AG10803 (cell line): Measurements from ENCODE around the gene SERPINH1.

ENCODE experiments used
- DNase-seq: peaks from one replicate; pipeline ENCODE4 v3.0.0; 2010; ENCODE audit warnings: low read depth
- H3K4me3 ChIP-seq: 2 replicates; pipeline ENCODE4 v1.5.1; 2011; ENCODE audit warnings: mild to moderate bottlenecking, low read length, control low read depth
- TF ChIP-seq, protein P1 (sequence below): conservative IDR thresholded peaks from 2 replicates; pipeline ENCODE4 v1.5.1; 2011; ENCODE audit warnings: mild to moderate bottlenecking, low read length, control low read depth, inconsistent platforms

Gene SERPINH1

DNA sequence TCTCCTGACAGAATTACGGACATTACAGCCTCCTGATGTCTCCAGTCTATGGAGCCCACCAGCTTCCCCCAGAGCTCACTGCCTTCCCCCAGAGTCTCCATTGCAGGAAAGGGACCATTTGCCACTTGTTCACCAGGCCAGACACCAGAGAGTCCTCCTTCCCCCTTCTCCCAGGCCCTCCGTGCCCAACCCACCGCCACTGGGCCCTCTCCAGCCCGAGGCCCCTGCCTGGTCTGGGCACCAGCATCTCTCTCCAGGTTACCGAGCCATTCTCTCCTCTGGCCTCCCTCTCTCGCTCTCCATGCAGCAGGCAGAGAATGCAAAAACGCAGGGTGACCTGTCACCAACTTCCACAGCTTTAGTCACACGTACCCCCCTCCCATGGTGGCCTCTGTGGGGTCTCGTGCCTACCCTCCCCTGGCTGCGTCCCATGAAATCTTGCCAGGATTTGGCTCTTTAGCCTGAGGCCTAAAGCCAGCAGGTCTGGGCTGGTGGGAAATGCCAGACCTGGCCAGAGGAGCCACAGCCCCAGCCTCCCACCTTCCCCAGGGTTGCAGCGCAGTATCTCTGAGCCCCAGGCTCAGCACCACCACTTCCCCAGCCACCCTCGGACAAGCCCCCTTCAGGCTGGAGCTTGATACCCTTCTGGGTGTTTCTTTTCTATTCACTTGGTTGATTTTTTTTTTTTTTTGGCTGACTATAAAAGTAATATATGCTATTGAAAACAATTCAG lies 6.8 kb upstream of the SERPINH1 start:
- no peak overlapping the region; the same call in 1 of the 2 replicates for H3K4me3 ChIP-seq
- TF ChIP-seq, protein P1, sequence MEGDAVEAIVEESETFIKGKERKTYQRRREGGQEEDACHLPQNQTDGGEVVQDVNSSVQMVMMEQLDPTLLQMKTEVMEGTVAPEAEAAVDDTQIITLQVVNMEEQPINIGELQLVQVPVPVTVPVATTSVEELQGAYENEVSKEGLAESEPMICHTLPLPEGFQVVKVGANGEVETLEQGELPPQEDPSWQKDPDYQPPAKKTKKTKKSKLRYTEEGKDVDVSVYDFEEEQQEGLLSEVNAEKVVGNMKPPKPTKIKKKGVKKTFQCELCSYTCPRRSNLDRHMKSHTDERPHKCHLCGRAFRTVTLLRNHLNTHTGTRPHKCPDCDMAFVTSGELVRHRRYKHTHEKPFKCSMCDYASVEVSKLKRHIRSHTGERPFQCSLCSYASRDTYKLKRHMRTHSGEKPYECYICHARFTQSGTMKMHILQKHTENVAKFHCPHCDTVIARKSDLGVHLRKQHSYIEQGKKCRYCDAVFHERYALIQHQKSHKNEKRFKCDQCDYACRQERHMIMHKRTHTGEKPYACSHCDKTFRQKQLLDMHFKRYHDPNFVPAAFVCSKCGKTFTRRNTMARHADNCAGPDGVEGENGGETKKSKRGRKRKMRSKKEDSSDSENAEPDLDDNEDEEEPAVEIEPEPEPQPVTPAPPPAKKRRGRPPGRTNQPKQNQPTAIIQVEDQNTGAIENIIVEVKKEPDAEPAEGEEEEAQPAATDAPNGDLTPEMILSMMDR: no peak
- DNase-seq: no peak

DNA sequence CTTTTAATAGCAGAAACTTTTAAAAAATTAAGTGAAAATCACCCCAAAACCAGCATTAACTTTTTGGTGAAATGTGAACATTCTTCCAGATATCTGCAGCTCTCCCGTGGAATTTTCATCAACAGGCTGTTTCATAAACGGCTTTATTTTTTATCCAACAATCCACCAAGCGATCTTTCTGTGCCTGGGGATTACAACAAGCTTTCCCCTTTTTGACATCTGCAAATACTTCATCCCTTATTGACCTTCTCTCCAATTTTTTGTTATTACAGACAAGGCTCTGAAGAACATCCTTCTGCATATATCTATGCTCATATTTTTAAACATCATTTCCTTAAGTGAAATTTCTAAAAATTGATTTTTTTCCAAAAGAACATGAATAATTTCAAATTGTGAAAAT lies 5.8 kb upstream of the SERPINH1 start:
- H3K4me3 ChIP-seq: no peak overlapping the region
- TF ChIP-seq, protein P1: no peak
- no peak for DNase-seq

DNA sequence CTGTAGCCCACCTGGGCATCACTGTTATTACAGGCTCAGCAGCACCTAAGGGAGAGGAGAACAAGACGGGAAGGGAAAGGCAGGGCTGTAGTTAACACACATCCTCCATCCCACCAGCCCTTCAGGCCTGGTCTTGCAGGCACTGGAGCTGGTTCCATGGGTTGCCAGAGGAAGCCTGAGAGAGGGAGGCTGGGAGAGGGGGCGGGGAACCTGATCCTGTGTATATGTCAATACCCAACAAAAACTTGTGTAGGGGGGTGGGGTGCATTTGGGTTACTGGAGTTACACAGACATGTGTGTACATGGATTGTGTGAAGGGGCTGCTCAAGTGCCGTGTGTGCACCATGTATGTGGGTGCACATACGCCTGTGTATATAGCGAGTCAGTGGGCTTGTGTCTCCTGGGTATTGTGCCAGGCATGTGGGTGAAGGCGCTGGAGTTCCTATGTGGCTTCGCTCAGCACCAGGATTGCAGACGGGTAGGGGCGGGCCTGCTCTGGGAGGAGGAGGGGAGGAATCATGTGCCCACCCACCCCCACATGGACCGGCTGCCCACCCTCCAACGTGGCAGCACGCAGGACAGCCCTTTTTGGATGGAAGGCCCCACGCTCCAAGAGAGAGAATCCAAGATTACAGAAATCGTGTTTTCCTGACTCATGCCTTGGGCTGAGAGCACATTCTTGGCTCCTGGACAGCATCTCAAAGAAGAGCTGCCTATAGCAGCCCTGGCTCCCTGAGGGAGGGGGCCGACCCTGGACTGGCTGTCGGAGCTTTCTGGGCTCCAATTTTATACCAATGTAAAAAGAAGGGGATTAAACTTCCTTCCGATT lies 4.2 kb upstream of the SERPINH1 start:
- peak; percentile 96 for DNase-seq
- H3K4me3 ChIP-seq: peak overlapping the region; percentile 54
- TF ChIP-seq, protein P1: no peak

DNA sequence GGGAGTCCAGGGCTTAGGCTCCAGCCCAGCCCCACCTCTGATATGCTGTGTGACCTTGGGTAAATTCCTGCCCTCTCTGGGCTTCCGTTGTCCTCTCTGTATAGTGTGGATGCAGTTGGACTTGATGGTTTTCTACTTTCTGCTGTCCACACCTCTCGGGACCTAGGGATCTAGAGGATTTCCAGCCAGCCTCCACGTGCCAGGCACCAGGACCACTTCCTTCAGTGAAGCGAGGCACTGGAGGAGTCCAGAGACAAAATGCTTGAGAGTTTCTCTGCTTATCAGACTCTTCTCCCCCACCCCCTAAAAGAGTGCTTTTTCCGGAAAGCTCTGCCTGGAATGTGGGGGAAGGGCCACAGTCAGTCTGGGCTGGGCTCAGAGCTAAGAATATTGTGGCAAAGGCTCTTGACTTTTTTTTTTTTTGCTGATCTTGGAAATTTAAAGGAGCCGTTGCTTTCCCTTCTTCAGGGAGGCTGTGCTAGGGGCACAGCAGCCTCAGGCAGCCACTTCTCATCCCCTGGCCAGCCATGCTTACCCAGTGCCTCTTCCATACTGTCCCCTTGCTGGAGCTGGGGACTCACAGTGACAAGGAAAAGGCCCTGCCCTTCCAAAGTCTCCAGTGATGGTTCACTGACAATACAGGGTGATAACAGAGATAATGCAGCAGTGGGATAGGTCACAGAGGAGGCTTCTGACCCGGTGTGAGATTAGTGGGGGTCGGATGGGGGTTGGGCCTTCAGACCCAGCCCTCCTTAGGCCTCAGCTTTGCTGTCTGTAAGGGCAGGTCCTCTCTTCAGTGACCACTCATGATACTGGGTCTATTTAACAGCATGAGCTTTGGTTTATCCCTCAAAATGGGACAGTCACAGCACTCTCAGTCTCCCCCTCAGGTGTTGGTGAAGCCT lies 2.9 kb upstream of the SERPINH1 start:
- H3K4me3 ChIP-seq: peak overlapping the region; percentile 54
- TF ChIP-seq, protein P1: no peak
- DNase-seq: peak; percentile 87

DNA sequence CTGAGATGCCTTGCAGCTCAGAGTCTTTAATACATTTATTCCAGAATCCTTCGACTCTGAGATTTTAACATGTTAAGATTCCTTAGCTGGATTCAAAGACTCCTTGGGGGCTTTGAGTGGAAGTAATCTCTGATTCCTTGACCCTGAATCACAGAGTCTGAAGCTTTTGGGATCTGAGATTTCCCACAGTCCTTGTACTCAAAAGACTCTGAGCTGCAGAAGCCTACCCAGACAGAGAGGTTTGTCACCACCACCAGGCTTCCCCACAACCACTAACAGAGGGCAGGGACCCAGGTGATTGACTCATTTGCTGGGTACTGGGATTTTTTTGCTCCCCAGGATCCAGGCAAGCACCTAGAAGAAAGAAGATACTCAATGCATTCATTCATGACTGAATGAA lies 1.4 kb upstream of the SERPINH1 start:
- peak; percentile 68 for DNase-seq
- TF ChIP-seq, protein P1: peak; percentile 11; the same call in 1 of the 2 replicates
- H3K4me3 ChIP-seq: no peak overlapping the region

DNA sequence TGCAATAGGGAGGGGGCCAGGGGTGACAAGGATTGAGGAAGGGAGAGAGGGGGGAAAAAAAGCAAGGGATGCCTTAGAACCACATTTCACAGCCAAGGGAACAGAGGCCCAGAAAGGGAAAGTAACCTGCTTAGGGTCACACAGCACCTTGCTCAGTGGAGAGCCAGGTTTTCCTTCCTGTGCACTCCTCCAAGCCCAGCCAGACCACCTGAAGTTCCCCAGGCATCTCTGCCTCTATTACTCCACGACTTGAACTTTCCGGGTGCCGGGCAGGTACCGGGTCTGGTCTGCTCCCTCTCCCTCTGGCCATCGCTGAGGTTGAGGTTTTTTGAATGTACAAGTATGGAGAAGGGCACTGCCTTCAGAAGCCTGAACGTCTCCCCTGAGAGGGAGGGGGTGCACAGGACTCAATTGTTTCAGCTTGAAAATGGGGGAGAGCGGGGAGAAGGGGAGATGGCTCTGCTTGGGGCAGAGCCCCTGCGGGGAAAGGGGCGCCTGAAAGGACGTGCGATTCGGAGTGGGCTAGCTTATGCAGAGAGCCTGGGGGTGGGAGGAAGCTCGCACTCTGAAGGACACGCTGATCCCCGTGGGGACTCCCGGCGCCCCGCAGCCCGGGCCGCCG lies 516 bp upstream of the SERPINH1 start:
- peak overlapping the region; percentile 99 for H3K4me3 ChIP-seq
- TF ChIP-seq, protein P1: no peak
- DNase-seq: no peak
